GM11168 (cell line): ENCODE measurements around the gene RASSF1.
"Not testable (repeated sequence)": the region's sequence is repeated elsewhere in the genome, so short reads cannot be mapped to it uniquely, and the experiment has no call there.

ENCODE experiments used
- in situ Hi-C: fragments of 300-500 bp; cut with MboI; formaldehyde crosslinking; loops from one replicate; pipeline ENCODE4 v1.12.0; 2022; ENCODE audit warnings: low sequenced_read_pairs; ENCODE audit not compliant: unreplicated experiment

The RASSF1 gene

GRCh38 chr3:50292159-50293078 is 48.2 kb downstream of the RASSF1 start, which contains the start of gene IFRD2:
Gene IFRD2 (minus strand): TSS chr3:50292429. CDS start chr3:50292274, 155 bp downstream.
- in situ Hi-C loops = no loop called here

- in situ Hi-C loops = no loop called here
Measured at GRCh38 chr3:50290161-50290641, 50.4 kb downstream of the RASSF1 start.

- in situ Hi-C loops = no loop called here
Measured at GRCh38 chr3:50289130-50289529, 51.5 kb downstream of the RASSF1 start.

- in situ Hi-C loops = no loop called here
Measured at GRCh38 chr3:50288387-50289007, 52.1 kb downstream of the RASSF1 start.

GRCh38 chr3:50287262-50287661 is 53.4 kb downstream of the RASSF1 start:
- in situ Hi-C loops = no loop called here

- in situ Hi-C loops = no loop called here
Measured at GRCh38 chr3:50286322-50287227, 54.1 kb downstream of the RASSF1 start.

GRCh38 chr3:50284121-50284520 is 56.5 kb downstream of the RASSF1 start:
- in situ Hi-C loops = not testable (repeated sequence)
